ENCODE data around the gene CTXN2. TPM values are rescaled to one million over a fixed set of nuclear protein-coding genes. Genes with fewer than 3 reads are reported as not detected.

Gene CTXN2
- total RNA-seq, 1 experiment from 2014 or later = 0.11 TPM

- Mint-ChIP-seq H3K27me3 (ENCODE audit: low read depth) (no peaks in the 10 kb centered on the region), H3K4me1 (peaks cover 5% of the 10 kb centered on the region in 2 experiments), H3K27ac (no peak overlapping the region), H3K9me3 (no peaks in the 10 kb centered on the region), H3K4me3 (no peak overlapping the region), H3K36me3 (ENCODE audit: insufficient read depth in 1 of 3, low read depth in 3 of 3) (no peaks in the 10 kb centered on the region)
- Histone ChIP-seq H2BK5ac (ENCODE audit: insufficient read length, low read length) (no peak overlapping the region), H3K14ac (ENCODE audit: insufficient read depth, low read length) (no peak overlapping the region), H3K4me2 (ENCODE audit: insufficient read depth, insufficient read length, low read length) (no peak overlapping the region), H3K4me1 (ENCODE audit: insufficient read depth, low read length) (no peaks in the 10 kb centered on the region), H3K18ac (ENCODE audit: insufficient read length, low read depth, low read length) (no peak overlapping the region), H2AK5ac (ENCODE audit: insufficient read length, low read length) (no peak overlapping the region), H3K27ac (ENCODE audit: insufficient read length, low read depth, low read length) (no peak overlapping the region), H2BK120ac (ENCODE audit: low read depth, low read length, poor library complexity, severe bottlenecking) (no peak overlapping the region), H3K4ac (ENCODE audit: low read depth, low read length) (no peak overlapping the region), H2BK12ac (ENCODE audit: insufficient read length, low read depth, low read length) (no peak overlapping the region), H4K5ac (ENCODE audit: insufficient read length, low read depth, low read length) (no peak overlapping the region), H4K20me1 (ENCODE audit: control insufficient read depth, insufficient read depth, insufficient read length) (no peaks in the 10 kb centered on the region), H2AFZ (ENCODE audit: low read length) (no peak overlapping the region), H3K23me2 (ENCODE audit: insufficient read length, low read depth, low read length, poor library complexity, severe bottlenecking) (no peaks in the 10 kb centered on the region), H3K56ac (ENCODE audit: insufficient read length, low read depth, low read length) (no peak overlapping the region), H4K8ac (replicated peaks; ENCODE audit: insufficient read length, low read depth, low read length) (no peak overlapping the region), H3K9me3 (ENCODE audit: control insufficient read depth, low read depth, low read length) (no peaks in the 10 kb centered on the region), H3K23ac (ENCODE audit: insufficient read length, low read depth, low read length) (no peak overlapping the region), H3K79me2 (ENCODE audit: insufficient read depth, low read length) (no peaks in the 10 kb centered on the region), H3K9ac (ENCODE audit: extremely low read depth, insufficient read length, low read length) (no peak overlapping the region), H2BK15ac (ENCODE audit: low read depth, low read length) (no peak overlapping the region), H3T11ph (ENCODE audit: low read length) (no peak overlapping the region), H4K91ac (ENCODE audit: insufficient read length, low read depth, low read length) (no peak overlapping the region), H2BK20ac (ENCODE audit: low read depth, low read length, poor library complexity, severe bottlenecking) (no peak overlapping the region), H3K79me1 (ENCODE audit: insufficient read depth, low read depth, low read length, poor library complexity, severe bottlenecking) (no peaks in the 10 kb centered on the region), H3K27me3 (ENCODE audit: insufficient read depth, low read length) (no peaks in the 10 kb centered on the region)
- no peak for TF ChIP-seq CTCF (conservative IDR thresholded peaks at IDR 0.05)
- no CpG with 5 or more reads among the region's 5 CpGs for WGBS (ENCODE audit: extremely low coverage, insufficient read length, low lambda C conversion rate)
- no peak for DNase-seq
These were observed 56.9 kb downstream of the CTXN2 start for GRCh38 chr15:48248414-48248813.
